SK-N-SH treated with all-trans-retinoic acid at 6 μM for 48 hours (cell line): ENCODE results near the gene MTCH1.
A peak's percentile ranks its signal among the peaks of the same experiment; 100 is the strongest.

Experiments
- ATAC-seq: fragments of 200-7000 bp; cut with Tn5 transposase; 3 replicates; pipeline ENCODE4 v1.9.1; 2020; ENCODE audit warnings: mild to moderate bottlenecking, moderate library complexity
- ARNTL ChIP-seq: fragments of 450-650 bp; formaldehyde crosslinking; IDR thresholded peaks from 2 replicates; pipeline ENCODE4 v1.5.0; 2020; ENCODE audit warnings: low read depth, mild to moderate bottlenecking, moderate library complexity, borderline replicate concordance
- BACH2 ChIP-seq: fragments of 250-450 bp; sonication (Bioruptor Pico); IDR thresholded peaks from 2 replicates; pipeline ENCODE4 v1.9.0; 2021; ENCODE audit warnings: mild to moderate bottlenecking, borderline replicate concordance
- GLIS3 ChIP-seq: fragments of 250-450 bp; sonication (Bioruptor Pico); IDR thresholded peaks from 2 replicates; pipeline ENCODE4 v1.5.0; 2020; ENCODE audit warnings: mild to moderate bottlenecking, moderate library complexity
- ISL1 ChIP-seq: fragments of 250-450 bp; sonication (Bioruptor Pico); IDR thresholded peaks from 2 replicates; pipeline ENCODE4 v2.1.2; 2022; ENCODE audit warnings: mild to moderate bottlenecking, moderate library complexity
- OSR1 ChIP-seq: fragments of 250-450 bp; sonication (Bioruptor Pico); IDR thresholded peaks from 2 replicates; pipeline ENCODE4 v1.8.0; 2022; ENCODE audit warnings: moderate library complexity, mild to moderate bottlenecking, inconsistent platforms
- RARB ChIP-seq: fragments of 250-450 bp; sonication (Bioruptor Pico); IDR thresholded peaks from 2 replicates; pipeline ENCODE4 v1.8.0; 2021; ENCODE audit warnings: mild to moderate bottlenecking, moderate library complexity
- SNAI2 ChIP-seq: fragments of 250-450 bp; sonication (Bioruptor Pico); IDR thresholded peaks from 2 replicates; pipeline ENCODE4 v1.5.0; 2020; ENCODE audit warnings: mild to moderate bottlenecking, moderate library complexity
- TCF4 ChIP-seq: fragments of 250-450 bp; sonication (Bioruptor Pico); IDR thresholded peaks from 2 replicates; pipeline ENCODE4 v1.8.0; 2021; ENCODE audit warnings: mild to moderate bottlenecking, moderate library complexity, borderline replicate concordance
- TOX ChIP-seq: fragments of 250-450 bp; sonication (Bioruptor Pico); IDR thresholded peaks from 2 replicates; pipeline ENCODE4 v1.8.0; 2021; ENCODE audit warnings: mild to moderate bottlenecking, moderate library complexity, borderline replicate concordance
- ZC3H10 ChIP-seq: fragments of 250-450 bp; sonication (Bioruptor Pico); IDR thresholded peaks from 2 replicates; pipeline ENCODE4 v1.5.1; 2021; ENCODE audit warnings: mild to moderate bottlenecking, moderate library complexity
- ZFP3 ChIP-seq: fragments of 250-450 bp; sonication (Bioruptor Pico); IDR thresholded peaks from 2 replicates; pipeline ENCODE4 v1.5.0; 2020; ENCODE audit warnings: mild to moderate bottlenecking, moderate library complexity
- ZNF565 ChIP-seq: fragments of 450-650 bp; formaldehyde crosslinking; conservative IDR thresholded peaks from 2 replicates; pipeline ENCODE4 v1.5.0; 2020; ENCODE audit warnings: low read depth, mild to moderate bottlenecking, moderate library complexity
- ZNF70 ChIP-seq: fragments of 450-650 bp; formaldehyde crosslinking; IDR thresholded peaks from 2 replicates; pipeline ENCODE4 v1.5.0; 2020; ENCODE audit warnings: mild to moderate bottlenecking, moderate library complexity
- ZNF8 ChIP-seq: fragments of 450-650 bp; formaldehyde crosslinking; IDR thresholded peaks from 2 replicates; pipeline ENCODE4 v1.5.0; 2020; ENCODE audit warnings: mild to moderate bottlenecking, moderate library complexity
- TF ChIP-seq, protein P1 (sequence below): fragments of 250-450 bp; sonication (Bioruptor Pico); IDR thresholded peaks from 2 replicates; pipeline ENCODE4 v1.8.0; 2021; ENCODE audit warnings: low read depth, mild to moderate bottlenecking, moderate library complexity, borderline replicate concordance
- TF ChIP-seq, protein P2 (sequence below): fragments of 250-450 bp; sonication (Bioruptor Pico); IDR thresholded peaks from 2 replicates; pipeline ENCODE4 v1.8.0; 2020; ENCODE audit warnings: mild to moderate bottlenecking, moderate library complexity, borderline replicate concordance
- TF ChIP-seq, protein P3 (sequence below): fragments of 250-450 bp; sonication (Bioruptor Pico); IDR thresholded peaks from 2 replicates; pipeline ENCODE4 v1.5.0; 2020; ENCODE audit warnings: mild to moderate bottlenecking, moderate library complexity
- TF ChIP-seq, protein P4 (sequence below): fragments of 250-450 bp; sonication (Bioruptor Pico); IDR thresholded peaks from 2 replicates; pipeline ENCODE4 v1.5.1; 2020; ENCODE audit warnings: low read depth, mild to moderate bottlenecking, moderate library complexity
- TF ChIP-seq, protein P5 (sequence below): fragments of 250-450 bp; sonication (Bioruptor Pico); IDR thresholded peaks from 2 replicates; pipeline ENCODE4 v1.5.1; 2021; ENCODE audit warnings: mild to moderate bottlenecking, moderate library complexity

Gene MTCH1

DNA sequence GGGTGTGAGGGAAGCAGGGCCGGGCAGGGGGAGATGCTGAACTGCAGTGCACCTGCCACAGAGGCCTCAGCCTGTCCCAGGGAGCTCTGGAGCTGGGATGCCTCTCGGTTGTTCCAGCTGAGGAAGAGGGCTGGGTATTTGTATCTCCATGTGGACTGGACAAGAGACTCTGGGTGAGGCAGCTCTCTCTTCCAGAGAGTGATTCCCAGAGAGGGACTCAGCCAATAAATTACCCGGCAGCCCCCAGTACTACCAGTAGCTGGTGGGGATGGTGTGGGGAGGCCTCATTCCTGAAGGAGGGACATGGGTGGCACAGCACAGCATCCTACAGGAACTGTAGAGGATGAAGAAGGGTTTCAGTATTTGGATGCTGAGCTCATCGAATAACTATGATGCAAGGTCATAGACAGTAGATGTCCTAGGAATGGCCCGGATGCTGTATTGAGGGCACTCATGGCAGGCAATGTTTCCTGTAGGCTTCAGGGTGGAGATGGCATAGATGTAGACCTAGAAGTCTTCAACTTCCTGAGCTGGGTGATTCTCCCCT is 20.9 kb upstream of the MTCH1 start:
- TF ChIP-seq ARNTL (CRISPR knock-in tag) (no peak), RARB (CRISPR knock-in tag) (no peak), BACH2 (CRISPR knock-in tag) (no peak), ZNF565 (no peak), GLIS3 (CRISPR knock-in tag) (no peak), TOX (CRISPR knock-in tag) (no peak)
- TF ChIP-seq, protein P1, sequence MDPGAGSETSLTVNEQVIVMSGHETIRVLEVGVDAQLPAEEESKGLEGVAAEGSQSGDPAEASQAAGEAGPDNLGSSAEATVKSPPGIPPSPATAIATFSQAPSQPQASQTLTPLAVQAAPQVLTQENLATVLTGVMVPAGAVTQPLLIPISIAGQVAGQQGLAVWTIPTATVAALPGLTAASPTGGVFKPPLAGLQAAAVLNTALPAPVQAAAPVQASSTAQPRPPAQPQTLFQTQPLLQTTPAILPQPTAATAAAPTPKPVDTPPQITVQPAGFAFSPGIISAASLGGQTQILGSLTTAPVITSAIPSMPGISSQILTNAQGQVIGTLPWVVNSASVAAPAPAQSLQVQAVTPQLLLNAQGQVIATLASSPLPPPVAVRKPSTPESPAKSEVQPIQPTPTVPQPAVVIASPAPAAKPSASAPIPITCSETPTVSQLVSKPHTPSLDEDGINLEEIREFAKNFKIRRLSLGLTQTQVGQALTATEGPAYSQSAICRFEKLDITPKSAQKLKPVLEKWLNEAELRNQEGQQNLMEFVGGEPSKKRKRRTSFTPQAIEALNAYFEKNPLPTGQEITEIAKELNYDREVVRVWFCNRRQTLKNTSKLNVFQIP (CRISPR knock-in tag): no peak
- peak; percentile 48; the same call in 2 of the 3 replicates for ATAC-seq

DNA sequence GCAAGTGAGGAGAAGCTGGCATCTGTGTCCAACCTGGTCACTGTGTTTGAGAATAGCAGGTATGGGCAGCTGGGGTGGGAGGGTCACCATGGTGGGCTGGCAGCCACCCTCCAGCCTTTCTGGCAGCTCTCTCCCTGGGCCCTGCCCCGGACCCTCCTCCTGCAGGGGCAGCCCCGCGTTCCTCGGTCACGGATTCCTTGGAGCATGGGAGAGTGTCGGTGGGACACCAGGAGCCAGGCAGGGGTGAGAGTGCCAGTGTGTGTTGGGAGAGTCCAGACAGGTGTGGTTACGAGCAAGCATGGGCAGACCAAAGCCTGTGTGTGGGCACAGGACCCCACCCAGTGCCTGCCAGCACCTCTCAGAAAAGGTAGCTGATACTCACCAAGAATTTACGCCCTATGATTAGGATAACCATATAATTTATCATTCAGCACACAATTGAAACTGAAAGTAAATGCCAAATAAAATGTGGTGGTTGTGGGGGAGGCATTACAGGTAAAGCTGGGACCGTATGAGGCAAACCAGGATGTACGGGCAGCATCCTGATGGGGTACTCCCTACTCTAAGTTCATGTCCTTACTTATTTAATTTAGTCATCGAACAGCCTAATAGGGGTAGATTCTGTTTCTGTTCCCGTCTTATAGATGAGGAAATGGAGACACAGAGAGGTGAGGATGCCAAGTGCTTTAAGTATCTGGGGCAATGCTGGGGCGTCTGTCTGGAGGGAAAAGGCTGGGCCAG is 20.0 kb upstream of the MTCH1 start:
- TF ChIP-seq ZC3H10 (no peak), RARB (CRISPR knock-in tag) (no peak), ISL1 (CRISPR knock-in tag) (no peak), ZNF70 (CRISPR knock-in tag) (no peak), TCF4 (CRISPR knock-in tag) (no peak), TOX (CRISPR knock-in tag) (no peak), SNAI2 (CRISPR knock-in tag) (no peak), ARNTL (CRISPR knock-in tag) (no peak), BACH2 (CRISPR knock-in tag) (no peak), OSR1 (no peak), ZNF8 (no peak), ZFP3 (no peak), ZNF565 (no peak)
- TF ChIP-seq, protein P2, sequence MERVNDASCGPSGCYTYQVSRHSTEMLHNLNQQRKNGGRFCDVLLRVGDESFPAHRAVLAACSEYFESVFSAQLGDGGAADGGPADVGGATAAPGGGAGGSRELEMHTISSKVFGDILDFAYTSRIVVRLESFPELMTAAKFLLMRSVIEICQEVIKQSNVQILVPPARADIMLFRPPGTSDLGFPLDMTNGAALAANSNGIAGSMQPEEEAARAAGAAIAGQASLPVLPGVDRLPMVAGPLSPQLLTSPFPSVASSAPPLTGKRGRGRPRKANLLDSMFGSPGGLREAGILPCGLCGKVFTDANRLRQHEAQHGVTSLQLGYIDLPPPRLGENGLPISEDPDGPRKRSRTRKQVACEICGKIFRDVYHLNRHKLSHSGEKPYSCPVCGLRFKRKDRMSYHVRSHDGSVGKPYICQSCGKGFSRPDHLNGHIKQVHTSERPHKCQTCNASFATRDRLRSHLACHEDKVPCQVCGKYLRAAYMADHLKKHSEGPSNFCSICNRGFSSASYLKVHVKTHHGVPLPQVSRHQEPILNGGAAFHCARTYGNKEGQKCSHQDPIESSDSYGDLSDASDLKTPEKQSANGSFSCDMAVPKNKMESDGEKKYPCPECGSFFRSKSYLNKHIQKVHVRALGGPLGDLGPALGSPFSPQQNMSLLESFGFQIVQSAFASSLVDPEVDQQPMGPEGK (CRISPR knock-in tag): no peak
- TF ChIP-seq, protein P3, sequence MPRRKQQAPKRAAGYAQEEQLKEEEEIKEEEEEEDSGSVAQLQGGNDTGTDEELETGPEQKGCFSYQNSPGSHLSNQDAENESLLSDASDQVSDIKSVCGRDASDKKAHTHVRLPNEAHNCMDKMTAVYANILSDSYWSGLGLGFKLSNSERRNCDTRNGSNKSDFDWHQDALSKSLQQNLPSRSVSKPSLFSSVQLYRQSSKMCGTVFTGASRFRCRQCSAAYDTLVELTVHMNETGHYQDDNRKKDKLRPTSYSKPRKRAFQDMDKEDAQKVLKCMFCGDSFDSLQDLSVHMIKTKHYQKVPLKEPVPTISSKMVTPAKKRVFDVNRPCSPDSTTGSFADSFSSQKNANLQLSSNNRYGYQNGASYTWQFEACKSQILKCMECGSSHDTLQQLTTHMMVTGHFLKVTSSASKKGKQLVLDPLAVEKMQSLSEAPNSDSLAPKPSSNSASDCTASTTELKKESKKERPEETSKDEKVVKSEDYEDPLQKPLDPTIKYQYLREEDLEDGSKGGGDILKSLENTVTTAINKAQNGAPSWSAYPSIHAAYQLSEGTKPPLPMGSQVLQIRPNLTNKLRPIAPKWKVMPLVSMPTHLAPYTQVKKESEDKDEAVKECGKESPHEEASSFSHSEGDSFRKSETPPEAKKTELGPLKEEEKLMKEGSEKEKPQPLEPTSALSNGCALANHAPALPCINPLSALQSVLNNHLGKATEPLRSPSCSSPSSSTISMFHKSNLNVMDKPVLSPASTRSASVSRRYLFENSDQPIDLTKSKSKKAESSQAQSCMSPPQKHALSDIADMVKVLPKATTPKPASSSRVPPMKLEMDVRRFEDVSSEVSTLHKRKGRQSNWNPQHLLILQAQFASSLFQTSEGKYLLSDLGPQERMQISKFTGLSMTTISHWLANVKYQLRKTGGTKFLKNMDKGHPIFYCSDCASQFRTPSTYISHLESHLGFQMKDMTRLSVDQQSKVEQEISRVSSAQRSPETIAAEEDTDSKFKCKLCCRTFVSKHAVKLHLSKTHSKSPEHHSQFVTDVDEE: no peak
- TF ChIP-seq, protein P4, sequence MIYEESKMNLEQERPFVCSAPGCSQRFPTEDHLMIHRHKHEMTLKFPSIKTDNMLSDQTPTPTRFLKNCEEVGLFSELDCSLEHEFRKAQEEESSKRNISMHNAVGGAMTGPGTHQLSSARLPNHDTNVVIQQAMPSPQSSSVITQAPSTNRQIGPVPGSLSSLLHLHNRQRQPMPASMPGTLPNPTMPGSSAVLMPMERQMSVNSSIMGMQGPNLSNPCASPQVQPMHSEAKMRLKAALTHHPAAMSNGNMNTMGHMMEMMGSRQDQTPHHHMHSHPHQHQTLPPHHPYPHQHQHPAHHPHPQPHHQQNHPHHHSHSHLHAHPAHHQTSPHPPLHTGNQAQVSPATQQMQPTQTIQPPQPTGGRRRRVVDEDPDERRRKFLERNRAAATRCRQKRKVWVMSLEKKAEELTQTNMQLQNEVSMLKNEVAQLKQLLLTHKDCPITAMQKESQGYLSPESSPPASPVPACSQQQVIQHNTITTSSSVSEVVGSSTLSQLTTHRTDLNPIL (CRISPR knock-in tag): no peak
- TF ChIP-seq, protein P5, sequence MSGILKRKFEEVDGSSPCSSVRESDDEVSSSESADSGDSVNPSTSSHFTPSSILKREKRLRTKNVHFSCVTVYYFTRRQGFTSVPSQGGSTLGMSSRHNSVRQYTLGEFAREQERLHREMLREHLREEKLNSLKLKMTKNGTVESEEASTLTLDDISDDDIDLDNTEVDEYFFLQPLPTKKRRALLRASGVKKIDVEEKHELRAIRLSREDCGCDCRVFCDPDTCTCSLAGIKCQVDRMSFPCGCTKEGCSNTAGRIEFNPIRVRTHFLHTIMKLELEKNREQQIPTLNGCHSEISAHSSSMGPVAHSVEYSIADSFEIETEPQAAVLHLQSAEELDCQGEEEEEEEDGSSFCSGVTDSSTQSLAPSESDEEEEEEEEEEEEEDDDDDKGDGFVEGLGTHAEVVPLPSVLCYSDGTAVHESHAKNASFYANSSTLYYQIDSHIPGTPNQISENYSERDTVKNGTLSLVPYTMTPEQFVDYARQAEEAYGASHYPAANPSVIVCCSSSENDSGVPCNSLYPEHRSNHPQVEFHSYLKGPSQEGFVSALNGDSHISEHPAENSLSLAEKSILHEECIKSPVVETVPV (CRISPR knock-in tag): no peak
- TF ChIP-seq, protein P1 (CRISPR knock-in tag): no peak
- ATAC-seq: no peak
